ENCODE data around the gene SCUBE1.

DNA sequence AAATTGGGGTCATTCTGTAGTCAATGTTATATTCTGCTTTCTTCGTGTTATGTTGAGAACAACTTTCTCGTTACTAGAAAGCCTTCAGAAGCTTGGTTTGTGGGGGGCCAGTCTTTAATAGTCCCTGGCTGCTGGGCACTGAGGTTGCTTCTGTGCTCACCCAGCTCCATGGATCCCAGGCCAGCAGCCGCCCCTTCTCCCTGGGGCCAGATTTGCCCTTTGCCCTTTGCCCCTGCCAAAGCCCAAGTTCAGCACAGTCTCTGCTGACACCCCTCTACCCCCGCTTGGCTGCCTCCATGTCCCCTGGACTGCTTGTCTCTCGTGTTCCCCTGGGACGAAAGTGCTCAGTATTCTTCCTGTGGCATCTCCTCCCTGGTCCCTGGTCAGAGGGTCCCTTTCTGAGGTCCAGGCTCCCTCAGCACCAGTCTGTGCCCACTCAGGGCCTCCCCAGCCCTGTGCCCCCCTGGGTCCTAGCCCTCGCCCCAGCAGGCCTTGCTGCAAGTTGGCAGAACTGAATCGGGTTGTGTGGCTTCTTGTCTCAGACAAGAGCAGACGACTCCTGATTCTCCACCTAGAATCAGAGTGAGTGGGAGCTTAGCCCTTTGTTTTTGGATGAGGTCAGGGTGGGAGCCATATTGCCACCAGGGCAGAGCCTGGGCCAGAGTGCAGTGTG lies 185.2 kb downstream of the SCUBE1 start:
- TF ChIP-seq, protein P1, sequence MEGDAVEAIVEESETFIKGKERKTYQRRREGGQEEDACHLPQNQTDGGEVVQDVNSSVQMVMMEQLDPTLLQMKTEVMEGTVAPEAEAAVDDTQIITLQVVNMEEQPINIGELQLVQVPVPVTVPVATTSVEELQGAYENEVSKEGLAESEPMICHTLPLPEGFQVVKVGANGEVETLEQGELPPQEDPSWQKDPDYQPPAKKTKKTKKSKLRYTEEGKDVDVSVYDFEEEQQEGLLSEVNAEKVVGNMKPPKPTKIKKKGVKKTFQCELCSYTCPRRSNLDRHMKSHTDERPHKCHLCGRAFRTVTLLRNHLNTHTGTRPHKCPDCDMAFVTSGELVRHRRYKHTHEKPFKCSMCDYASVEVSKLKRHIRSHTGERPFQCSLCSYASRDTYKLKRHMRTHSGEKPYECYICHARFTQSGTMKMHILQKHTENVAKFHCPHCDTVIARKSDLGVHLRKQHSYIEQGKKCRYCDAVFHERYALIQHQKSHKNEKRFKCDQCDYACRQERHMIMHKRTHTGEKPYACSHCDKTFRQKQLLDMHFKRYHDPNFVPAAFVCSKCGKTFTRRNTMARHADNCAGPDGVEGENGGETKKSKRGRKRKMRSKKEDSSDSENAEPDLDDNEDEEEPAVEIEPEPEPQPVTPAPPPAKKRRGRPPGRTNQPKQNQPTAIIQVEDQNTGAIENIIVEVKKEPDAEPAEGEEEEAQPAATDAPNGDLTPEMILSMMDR (conservative IDR thresholded peaks at IDR 0.05; ENCODE audit: low read length) = no peak
- no peak for TF ChIP-seq EZH2phosphoT487 (IDR thresholded peaks at IDR 0.05; ENCODE audit: borderline replicate concordance)

Measured in Loucy (cell line).